GM12878 (cell line): Measurements from ENCODE around the gene PRR9. TPM values are rescaled to one million over a fixed set of nuclear protein-coding genes. Genes with fewer than 3 reads are reported as not detected.

Experiments used
- ATAC-seq: fragments of 200-7000 bp; cut with Tn5 transposase; 3 replicates; pipeline ENCODE4 v1.9.1; 2020; ENCODE audit warnings: mild to moderate bottlenecking, moderate library complexity
- BruUV-seq: library from RNA; stranded (reverse); fragments of 400-500 nt; replicated peaks from 2 replicates; lab custom pipeline; 2021; lab: Mats Ljungman, UMichigan
- CTCF ChIA-PET: fragments of 300-600 bp; sonication (Branson Sonifier 250); formaldehyde crosslinking; extraction: SDS; loops from one replicate; lab custom pipeline; 2021; ENCODE audit warnings: inconsistent platforms; lab: Yijun Ruan, JAX
- POLR2A ChIA-PET: fragments of 350-600 bp; formaldehyde crosslinking; extraction: SDS; loops from one replicate; lab custom pipeline; 2021; ENCODE audit warnings: inconsistent platforms; lab: Charles Lee
- RAD21 ChIA-PET: fragments of 300-600 bp; sonication (Branson Sonifier 250); formaldehyde crosslinking; loops from one replicate; lab custom pipeline; 2023; ENCODE audit warnings: antibody characterized with exemption; ENCODE audit not compliant: unreplicated experiment; lab: Charles Lee
- SMC1A ChIA-PET: fragments of 300-600 bp; sonication (Branson Sonifier 250); formaldehyde crosslinking; loops from one replicate; lab custom pipeline; 2023; ENCODE audit not compliant: unreplicated experiment, uncharacterized antibody; lab: Charles Lee
- DNase-seq: peaks from one replicate; pipeline ENCODE4 v3.0.0-alpha.2; 2011; ENCODE audit warnings: low read depth, low spot score
- FAIRE-seq: peaks from 3 replicates; lab custom pipeline; 2011; peaks lifted over from hg19 to GRCh38; lab: Jason Lieb, UNC
- H2AFZ ChIP-seq: 2 replicates; pipeline ENCODE4 v1.6.0; 2011; ENCODE audit warnings: low read depth, low read length, control low read depth; ENCODE audit not compliant: control insufficient read depth
- H3K27ac ChIP-seq: 2 replicates; pipeline ENCODE4 v1.5.1; 2011; ENCODE audit warnings: control low read depth; ENCODE audit not compliant: control insufficient read depth, insufficient read depth
- H3K27me3 ChIP-seq, 2 experiments: replicated peaks in 1 of 2; 2 replicates each; pipeline versions ENCODE4 v1.6.0 to v1.6.1; 2011; ENCODE audit warnings: low read length in 1 of 2; ENCODE audit not compliant: control insufficient read depth in 2 of 2, insufficient read depth in 2 of 2
- H3K36me3 ChIP-seq, 2 experiments: 2 replicates each; pipeline ENCODE4 v1.5.1; 2011; ENCODE audit warnings: low read length in 1 of 2; ENCODE audit not compliant: control insufficient read depth in 2 of 2, insufficient read depth in 2 of 2
- H3K4me1 ChIP-seq: 2 replicates; pipeline ENCODE4 v1.6.1; 2011; ENCODE audit warnings: mild to moderate bottlenecking, low read length, moderate library complexity, mixed read lengths; ENCODE audit not compliant: control insufficient read depth, insufficient read depth
- H3K4me2 ChIP-seq: 2 replicates; pipeline ENCODE4 v1.6.0; 2011; ENCODE audit warnings: control low read depth; ENCODE audit not compliant: control insufficient read depth, insufficient read depth
- H3K4me3 ChIP-seq: fragments of 200-600 bp; sonication (generic); 2 replicates; pipeline ENCODE4 v1.5.1; 2016
- H3K79me2 ChIP-seq: 2 replicates; pipeline ENCODE4 v1.6.0; 2011; ENCODE audit warnings: low read length; ENCODE audit not compliant: control insufficient read depth, insufficient read depth
- H3K9ac ChIP-seq: 2 replicates; pipeline ENCODE4 v1.8.0; 2011; ENCODE audit warnings: low read length, control low read depth, mixed read lengths; ENCODE audit not compliant: control insufficient read depth, insufficient read depth
- H3K9me3 ChIP-seq: replicated peaks from 3 replicates; pipeline ENCODE4 v1.5.1; 2011; ENCODE audit warnings: mild to moderate bottlenecking, low read length; ENCODE audit not compliant: control insufficient read depth, insufficient read depth
- H4K20me1 ChIP-seq: 2 replicates; pipeline ENCODE4 v1.6.0; 2011; ENCODE audit not compliant: control insufficient read depth, insufficient read depth
- CBFB ChIP-seq: IDR thresholded peaks from 2 replicates; pipeline ENCODE4 v1.6.1; 2016; ENCODE audit warnings: antibody characterized with exemption, low read depth
- E2F8 ChIP-seq: fragments of 450-650 bp; IDR thresholded peaks from 2 replicates; pipeline ENCODE4 v1.6.1; 2018; ENCODE audit warnings: mild to moderate bottlenecking, low read depth, moderate library complexity; ENCODE audit not compliant: partially characterized antibody
- GABPA ChIP-seq: IDR thresholded peaks from 2 replicates; pipeline ENCODE4 v1.6.1; 2014; ENCODE audit warnings: antibody characterized with exemption, low read depth, mild to moderate bottlenecking, inconsistent platforms
- IRF4 ChIP-seq: IDR thresholded peaks from 2 replicates; pipeline ENCODE4 v1.6.1; 2011; ENCODE audit warnings: low read depth, low read length
- JUND ChIP-seq: IDR thresholded peaks from 2 replicates; pipeline ENCODE4 v1.6.1; 2012; ENCODE audit warnings: low read depth, mild to moderate bottlenecking, low read length, improper control_type of control experiment, moderate library complexity
- MXI1 ChIP-seq: fragments of 150-350 bp; IDR thresholded peaks from 2 replicates; pipeline ENCODE4 v1.6.1; 2011; ENCODE audit warnings: low read depth, mild to moderate bottlenecking, inconsistent platforms, low read length, improper control_type of control experiment
- NR2F1 ChIP-seq: fragments of 450-650 bp; conservative IDR thresholded peaks from 2 replicates; pipeline ENCODE4 v1.6.1; 2017; ENCODE audit warnings: mild to moderate bottlenecking
- PAX8 ChIP-seq: fragments of 450-650 bp; IDR thresholded peaks from 2 replicates; pipeline ENCODE4 v1.6.1; 2017; ENCODE audit warnings: mild to moderate bottlenecking, moderate library complexity
- SMAD1 ChIP-seq: fragments of 450-650 bp; IDR thresholded peaks from 2 replicates; pipeline ENCODE4 v1.6.1; 2018; ENCODE audit warnings: mild to moderate bottlenecking, low read depth; ENCODE audit not compliant: partially characterized antibody
- TCF3 ChIP-seq: IDR thresholded peaks from 2 replicates; pipeline ENCODE4 v1.6.1; 2012; ENCODE audit warnings: low read depth, mild to moderate bottlenecking, low read length, borderline replicate concordance; ENCODE audit not compliant: insufficient read depth
- YY1 ChIP-seq: IDR thresholded peaks from 2 replicates; pipeline ENCODE4 v1.6.1; 2011; ENCODE audit warnings: low read depth, mild to moderate bottlenecking, low read length
- ZBTB11 ChIP-seq: fragments of 450-650 bp; formaldehyde crosslinking; IDR thresholded peaks from 2 replicates; pipeline ENCODE4 v1.5.0; 2022; ENCODE audit warnings: mild to moderate bottlenecking, missing genetic modification characterization
- ZNF384 ChIP-seq: IDR thresholded peaks from 2 replicates; pipeline ENCODE4 v1.6.1; 2012; ENCODE audit warnings: low read depth, mild to moderate bottlenecking, low read length, improper control_type of control experiment, borderline replicate concordance
- ZNF592 ChIP-seq: fragments of 450-650 bp; IDR thresholded peaks from 2 replicates; pipeline ENCODE4 v1.6.1; 2017; ENCODE audit warnings: mild to moderate bottlenecking, moderate library complexity
- ZSCAN29 ChIP-seq: fragments of 450-650 bp; IDR thresholded peaks from 2 replicates; pipeline ENCODE4 v1.6.1; 2017; ENCODE audit warnings: mild to moderate bottlenecking, moderate library complexity
- ZZZ3 ChIP-seq: IDR thresholded peaks from 2 replicates; pipeline ENCODE4 v1.6.1; 2011; ENCODE audit warnings: low read depth; ENCODE audit not compliant: control insufficient read depth, insufficient read length
- WGBS: methylation state at CpG from one replicate; pipeline ENCODE4 v1.1.6; 2016; ENCODE audit warnings: low lambda C conversion rate; ENCODE audit not compliant: insufficient replicate concordance, insufficient coverage; ENCODE audit errors: missing lambda C conversion rate; 5-methylcytosine and 5-hydroxymethylcytosine counted together
- in situ Hi-C: fragments of 300-500 bp; cut with MboI; formaldehyde crosslinking; loops from 9 replicates; pipeline ENCODE4 v1.14.3; 2018; ENCODE audit warnings: mixed read lengths
- intact Hi-C: fragments of 100-400 bp; cut with micrococcal nuclease; formaldehyde crosslinking; loops from one replicate; pipeline ENCODE4 v1.14.2; 2022; ENCODE audit not compliant: unreplicated experiment
- polyA plus RNA-seq, 11 experiments: library from polyadenylated mRNA; depleted of rRNA in 4 of 11; unstranded in 6 of 11; stranded (reverse) in 5 of 11; fragments of >200 nt; fragmentation: Nextera tagmentation in 4 of 11; fragmentation: Illumina TruSeq in 1 of 11; extraction: Ambion mirVana in 4 of 11; extraction: Trizol in 1 of 11; gene quantifications; 1 replicate in 1 of 11; 2 replicates in 10 of 11; pipeline versions ENCODE4 v1.2.1 to v1.2.3, GENCODE V29; 2011 to 2016; ENCODE audit warnings: inconsistent platforms in 2 of 11, missing spikeins in 2 of 11, low read depth in 1 of 11
- total RNA-seq, 4 experiments: library from RNA; depleted of rRNA in 3 of 4; stranded (reverse); fragments of >200 nt in 3 of 4; fragmentation: Illumina TruSeq in 1 of 4; extraction: Trizol in 1 of 4; gene quantifications; 2 replicates each; pipeline versions ENCODE4 v1.2.1 to v1.2.3, GENCODE V29; 2013 to 2021

The PRR9 gene
- total and polyA plus RNA-seq, 10 of the 15 experiments (the other 5 are each of a cell fraction or from before 2014, with no cell fraction given), result not detected

DNA sequence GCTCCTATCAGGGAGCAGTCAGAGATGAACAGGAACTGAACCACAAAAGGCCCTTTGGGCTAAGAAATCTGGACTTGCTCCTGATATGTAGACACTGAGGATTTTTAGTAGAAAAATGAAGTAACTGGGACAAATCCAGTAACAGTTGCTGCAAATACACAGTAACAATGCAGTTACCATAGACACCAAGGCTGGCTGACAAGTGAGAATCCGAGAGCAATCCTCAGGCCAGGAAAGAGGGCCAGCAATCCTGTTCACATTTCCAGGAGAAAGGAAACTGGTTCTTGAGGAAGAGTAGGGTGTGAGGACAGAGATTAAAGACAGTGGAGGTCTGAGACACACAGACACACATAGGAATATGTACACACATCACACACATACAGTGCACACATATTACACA, 32.8 kb downstream of the PRR9 start:
- no peaks in the 10 kb centered on the region for H4K20me1 ChIP-seq
- SMC1A ChIA-PET, result interaction anchor here (1.1 to 2.1 kb wide), 2 partner anchors 17 to 20 kb away, joined by 5 to 7 read pairs; no protein-coding TSS in a partner anchor
- TF ChIP-seq CBFB, result no peak
- TF ChIP-seq IRF4, result no peak
- TF ChIP-seq JUND, result no peak
- TF ChIP-seq MXI1, result no peak
- no peak for TF ChIP-seq ZSCAN29
- no peak for TF ChIP-seq SMAD1
- TF ChIP-seq PAX8, result no peak
- no peak for TF ChIP-seq NR2F1
- no peak for TF ChIP-seq ZNF384
- no peak for TF ChIP-seq ZBTB11 (CRISPR knock-in tag)
- no peak for TF ChIP-seq ZNF592
- TF ChIP-seq E2F8, result no peak
- TF ChIP-seq ZZZ3, result no peak
- no peak for TF ChIP-seq YY1
- no peak for TF ChIP-seq GABPA
- no peak for TF ChIP-seq TCF3

More for the DNA sequence above, 32.8 kb downstream of the PRR9 start:
- in situ Hi-C loops (no loop called here), intact Hi-C loops (no loop called here)
- FAIRE-seq (no peak), ATAC-seq (no peak), DNase-seq (no peak)
- Histone ChIP-seq H3K4me3 (no peak overlapping the region), H3K27ac (no peak overlapping the region), H3K4me2 (no peak overlapping the region), H3K4me1 (no peaks in the 10 kb centered on the region), H3K27me3 (no peaks in the 10 kb centered on the region), H3K9ac (no peak overlapping the region), H3K36me3 (no peaks in the 10 kb centered on the region), H3K9me3 (no peaks in the 10 kb centered on the region; the same call in 2 of the 3 replicates), H3K79me2 (no peaks in the 10 kb centered on the region), H2AFZ (no peak overlapping the region)
- CTCF ChIA-PET, result interaction anchor here (5.6 kb wide), 1 partner anchor 17 kb away, joined by 27 read pairs; no protein-coding TSS in a partner anchor
- no TSS peak for BruUV-seq
- RAD21 ChIA-PET, result no interaction called here
- WGBS, result 0% methylated on average over 1 of the region's 1 CpG
- POLR2A ChIA-PET, result no interaction called here
